HS-27A (cell line): ENCODE results near the gene GJB5.

ENCODE experiments used
- DNase-seq: peaks from one replicate; pipeline ENCODE4 v3.0.0-alpha.2; 2012; ENCODE audit warnings: low read depth, missing footprints

Gene GJB5

GRCh38 chr1:34794790-34795180 is 39.9 kb downstream of the GJB5 start:
- no peak for DNase-seq

GRCh38 chr1:34795916-34796315 is 41.1 kb downstream of the GJB5 start:
- DNase-seq = no peak

DNA sequence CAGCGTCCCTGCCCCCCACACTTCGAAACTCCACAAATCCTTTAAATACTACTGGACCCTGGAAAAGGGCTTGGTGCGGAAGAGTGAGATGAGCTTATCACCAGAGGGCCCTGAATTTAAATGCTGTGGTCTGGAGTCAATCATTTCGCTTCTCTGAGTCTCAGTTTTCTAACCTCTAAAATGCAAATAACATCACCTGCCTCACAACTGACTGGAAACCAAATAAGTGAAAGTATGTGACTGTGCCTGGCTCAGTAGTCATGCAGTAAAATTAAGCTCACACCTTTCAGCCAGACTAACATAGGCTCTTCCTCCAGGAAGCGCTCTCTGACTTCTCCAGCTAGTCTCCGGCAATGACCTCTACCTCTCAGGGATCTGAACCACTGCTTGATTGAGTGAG is 42.1 kb downstream of the GJB5 start:
- DNase-seq = no peak

DNA sequence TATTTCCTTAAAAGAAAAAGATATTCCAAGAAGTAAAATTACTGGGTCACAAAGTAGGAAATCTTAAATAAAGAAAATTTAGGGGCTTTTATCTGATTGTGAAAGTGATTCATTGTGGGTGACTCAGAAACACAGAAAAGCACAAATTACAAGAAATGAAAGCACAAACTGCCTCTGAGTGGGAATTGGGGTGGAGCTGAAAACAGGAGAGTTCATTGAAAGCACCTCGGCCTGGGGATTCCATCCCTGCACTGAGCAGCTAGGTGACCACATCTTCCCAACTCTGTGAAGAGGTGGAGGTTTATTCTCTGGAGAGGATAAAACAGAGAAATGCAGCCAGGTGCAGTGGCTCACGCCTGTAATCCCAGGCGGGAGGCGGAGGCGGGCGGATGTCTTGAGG is 45.4 kb downstream of the GJB5 start:
- no peak for DNase-seq

GRCh38 chr1:34803770-34804169 is 48.9 kb downstream of the GJB5 start:
- DNase-seq = no peak

- DNase-seq = peak; percentile 26
Observed at GRCh38 chr1:34806396-34806795, 51.5 kb downstream of the GJB5 start.
